Measurements from ENCODE around the gene YAP1.
"Not testable (repeated sequence)": the region's sequence is repeated elsewhere in the genome, so short reads cannot be mapped to it uniquely, and the experiment has no call there.

The YAP1 gene

GRCh38 chr11:102241026-102241425 is 130.8 kb downstream of the YAP1 start:
- no peak for DNase-seq (ENCODE audit: low read depth in 2 of 2)

GRCh38 chr11:102243399-102243884 is 133.2 kb downstream of the YAP1 start:
- no peak for DNase-seq (ENCODE audit: low read depth in 2 of 2)

GRCh38 chr11:102244681-102245409 is 134.6 kb downstream of the YAP1 start:
- no peak for DNase-seq (ENCODE audit: low read depth in 2 of 2)

- no peak for DNase-seq (ENCODE audit: low read depth in 2 of 2)
Observed at GRCh38 chr11:102251423-102251822, 141.2 kb downstream of the YAP1 start.

GRCh38 chr11:102252339-102252891 is 142.2 kb downstream of the YAP1 start:
- DNase-seq (ENCODE audit: low read depth in 2 of 2) = no peak

- DNase-seq (ENCODE audit: low read depth in 2 of 2) = no peak
Observed at GRCh38 chr11:102253020-102253715, 142.9 kb downstream of the YAP1 start.

- no peak for DNase-seq (ENCODE audit: low read depth in 2 of 2)
Observed at GRCh38 chr11:102254047-102254446, 143.8 kb downstream of the YAP1 start.

- DNase-seq (ENCODE audit: low read depth in 2 of 2) = no peak
Observed at GRCh38 chr11:102256251-102256650, 146.0 kb downstream of the YAP1 start.

- no peak for DNase-seq (ENCODE audit: low read depth in 2 of 2)
Observed at GRCh38 chr11:102260241-102260640, 150.0 kb downstream of the YAP1 start.

- no peak for DNase-seq (ENCODE audit: low read depth in 2 of 2)
Observed at GRCh38 chr11:102263379-102264003, 153.2 kb downstream of the YAP1 start.

- DNase-seq (ENCODE audit: low read depth in 2 of 2) = not testable (repeated sequence)
Observed at GRCh38 chr11:102264704-102265103, 154.5 kb downstream of the YAP1 start.

GRCh38 chr11:102266099-102266498 is 155.9 kb downstream of the YAP1 start:
- DNase-seq (ENCODE audit: low read depth in 2 of 2) = no peak

GRCh38 chr11:102267609-102268008 is 157.4 kb downstream of the YAP1 start:
- no peak for DNase-seq (ENCODE audit: low read depth in 2 of 2)

GRCh38 chr11:102268083-102268984 is 158.1 kb downstream of the YAP1 start:
- peak; percentile 59 to 65 for DNase-seq (ENCODE audit: low read depth in 2 of 2)

- DNase-seq (ENCODE audit: low read depth in 2 of 2) = no peak
Observed at GRCh38 chr11:102268985-102269470, 158.8 kb downstream of the YAP1 start.

- DNase-seq (ENCODE audit: low read depth in 2 of 2) = no peak
Observed at GRCh38 chr11:102269927-102270326, 159.7 kb downstream of the YAP1 start.

- DNase-seq (ENCODE audit: low read depth in 2 of 2) = no peak
Observed at GRCh38 chr11:102272047-102272824, 162.0 kb downstream of the YAP1 start.

- DNase-seq (ENCODE audit: low read depth in 2 of 2) = no peak
Observed at GRCh38 chr11:102274628-102275027, 164.4 kb downstream of the YAP1 start.

GRCh38 chr11:102276362-102276761 is 166.1 kb downstream of the YAP1 start:
- no peak for DNase-seq (ENCODE audit: low read depth in 2 of 2)

- no peak for DNase-seq (ENCODE audit: low read depth in 2 of 2)
Observed at GRCh38 chr11:102276783-102277182, 166.5 kb downstream of the YAP1 start.
